Activated T-cell treated with anti-CD3 and anti-CD28 coated beads, Interleukin-2, amount 50 U/mL, for 72 hours (primary cell): ENCODE measurements around the gene TELO2. TPM values are rescaled to one million over a fixed set of nuclear protein-coding genes. Genes with fewer than 3 reads are reported as not detected.
"Not testable (repeated sequence)": the region's sequence is repeated elsewhere in the genome, so short reads cannot be mapped to it uniquely, and the experiment has no call there.

Source experiments
- ATAC-seq, 2 donors: fragments of 150-1000 bp; cut with Tn5 transposase; replicated peaks in 1 of 2; 2 replicates each; pipeline ENCODE4 v1.10.0; 2021; ENCODE audit warnings: moderate library complexity in 2 of 2, mild to moderate bottlenecking in 1 of 2
- DNase-seq, 2 donors: peaks; one replicate each; pipeline ENCODE4 v3.0.0; 2021 to 2022; ENCODE audit warnings: mixed read lengths in 1 of 2
- H3K27ac Mint-ChIP-seq: one replicate; pipeline ENCODE4 v1.8.0; 2022; ENCODE audit warnings: mild to moderate bottlenecking, moderate library complexity, mixed read lengths
- H3K27me3 Mint-ChIP-seq: one replicate; pipeline ENCODE4 v1.8.0; 2022; ENCODE audit warnings: low read depth, mixed read lengths
- H3K36me3 Mint-ChIP-seq, 2 donors: one replicate each; pipeline ENCODE4 v1.8.0; 2022; ENCODE audit warnings: mixed read lengths in 2 of 2, mild to moderate bottlenecking in 1 of 2; ENCODE audit not compliant: insufficient read depth in 2 of 2
- H3K4me1 Mint-ChIP-seq: one replicate; pipeline ENCODE4 v1.8.0; 2022; ENCODE audit warnings: low read depth, mixed read lengths
- H3K4me3 Mint-ChIP-seq, 2 donors: one replicate each; pipeline ENCODE4 v1.8.0; 2022; ENCODE audit warnings: mild to moderate bottlenecking in 2 of 2, mixed read lengths in 2 of 2, moderate library complexity in 2 of 2
- H3K9me3 Mint-ChIP-seq, 2 donors: one replicate each; pipeline ENCODE4 v1.8.0; 2022; ENCODE audit warnings: mixed read lengths in 2 of 2
- total RNA-seq, 2 donors: library from RNA; stranded (reverse); gene quantifications; one replicate each; pipeline ENCODE4 v1.2.3, GENCODE V29; 2022

Gene TELO2
- total RNA-seq, 2 donors from 2014 or later = 28.6 to 34.7 TPM

GRCh38 chr16:1464196-1464893 lies 28.8 kb upstream of the TELO2 start:
- no peaks in the 10 kb centered on the region for H3K27me3 Mint-ChIP-seq
- no peaks in the 10 kb centered on the region for H3K36me3 Mint-ChIP-seq
- DNase-seq (no peak), ATAC-seq (no peak)
- no peak overlapping the region for H3K4me3 Mint-ChIP-seq
- H3K9me3 Mint-ChIP-seq = no peaks in the 10 kb centered on the region
- peaks cover 2% of the 10 kb centered on the region for H3K4me1 Mint-ChIP-seq
- no peak overlapping the region for H3K27ac Mint-ChIP-seq

GRCh38 chr16:1464894-1465566 lies 28.1 kb upstream of the TELO2 start:
- H3K4me3 Mint-ChIP-seq = no peak overlapping the region
- no peak overlapping the region for H3K27ac Mint-ChIP-seq
- ATAC-seq (no peak), DNase-seq (no peak)
- H3K36me3 Mint-ChIP-seq = no peaks in the 10 kb centered on the region
- H3K27me3 Mint-ChIP-seq = no peaks in the 10 kb centered on the region
- peaks cover 8% of the 10 kb centered on the region for H3K4me1 Mint-ChIP-seq
- H3K9me3 Mint-ChIP-seq = no peaks in the 10 kb centered on the region

DNA sequence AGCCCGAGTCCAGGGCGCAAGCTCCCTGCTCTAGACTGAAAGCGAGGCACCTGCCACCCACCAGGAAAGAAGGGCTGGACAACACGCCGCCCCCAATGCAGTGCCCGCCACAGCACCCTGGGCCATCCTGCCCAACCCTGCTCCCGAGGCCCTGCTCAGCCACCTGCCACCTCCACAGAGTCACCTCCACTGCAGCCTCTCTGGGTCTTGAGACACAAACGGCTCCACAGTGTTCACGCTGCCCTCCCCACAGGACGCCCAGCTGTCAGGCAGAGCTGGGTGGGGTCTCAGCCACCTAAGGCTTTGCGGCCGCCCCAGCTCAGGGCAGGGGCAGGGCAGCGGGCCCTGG lies 27.6 kb upstream of the TELO2 start:
- ATAC-seq (no peak), DNase-seq (no peak)
- H3K36me3 Mint-ChIP-seq = no peaks in the 10 kb centered on the region
- no peak overlapping the region for H3K4me3 Mint-ChIP-seq
- H3K9me3 Mint-ChIP-seq = no peaks in the 10 kb centered on the region
- H3K27ac Mint-ChIP-seq = no peak overlapping the region
- H3K4me1 Mint-ChIP-seq = peaks cover 14% of the 10 kb centered on the region
- no peaks in the 10 kb centered on the region for H3K27me3 Mint-ChIP-seq

DNA sequence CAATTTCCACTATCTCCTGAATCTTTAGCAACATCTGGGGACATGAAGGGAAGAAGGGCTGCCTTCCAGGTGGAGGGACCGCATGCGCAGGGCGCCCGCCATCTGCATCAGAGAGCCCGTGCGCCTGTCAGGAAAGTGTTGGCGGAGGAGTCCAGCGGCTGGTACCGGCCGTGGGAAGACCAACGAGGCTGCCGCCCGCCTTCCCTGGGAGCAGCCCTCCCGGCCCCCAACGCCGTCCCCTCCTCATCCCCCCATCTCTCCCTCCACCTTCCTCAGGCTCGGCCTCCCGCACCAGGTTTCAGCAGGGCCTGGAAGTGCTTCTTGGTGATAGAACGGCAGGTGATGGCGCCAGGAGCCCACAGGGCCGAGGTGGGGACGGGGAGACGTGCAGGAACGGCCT lies 27.1 kb upstream of the TELO2 start:
- Mint-ChIP-seq H3K4me3 (no peak overlapping the region), H3K36me3 (no peaks in the 10 kb centered on the region), H3K27ac (no peak overlapping the region), H3K9me3 (no peaks in the 10 kb centered on the region), H3K4me1 (peaks cover 19% of the 10 kb centered on the region), H3K27me3 (no peaks in the 10 kb centered on the region)
- DNase-seq (no peak), ATAC-seq (no peak)

DNA sequence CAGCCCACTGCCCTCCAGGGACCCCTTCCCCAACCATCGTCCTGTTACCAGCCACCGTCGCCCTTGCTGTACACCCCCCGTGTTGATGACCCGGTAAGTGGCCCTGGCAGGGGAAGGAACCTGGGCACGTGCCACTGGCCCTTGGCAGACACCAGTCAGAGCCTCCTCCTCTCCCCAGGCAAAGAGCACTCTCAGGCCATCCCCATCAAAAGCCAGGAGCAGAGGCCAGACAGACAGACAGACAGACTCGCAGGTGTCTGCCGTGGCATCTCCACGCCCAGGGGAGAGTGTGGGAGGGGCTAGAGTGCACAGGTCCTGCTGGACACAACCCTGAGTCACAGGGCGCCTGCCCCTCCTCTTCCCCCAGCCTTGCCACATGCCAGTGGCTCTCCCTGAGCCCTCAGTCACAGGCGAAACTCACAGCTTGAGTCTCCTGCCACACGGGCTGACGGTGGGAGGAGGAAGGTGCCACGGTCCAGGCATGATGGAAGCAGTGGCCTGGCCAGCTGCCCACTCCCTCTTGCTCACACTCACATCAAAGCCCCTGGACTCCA lies 26.1 kb upstream of the TELO2 start:
- H3K4me3 Mint-ChIP-seq = no peak overlapping the region
- H3K27ac Mint-ChIP-seq = no peak overlapping the region
- ATAC-seq (no peak), DNase-seq (no peak)
- H3K27me3 Mint-ChIP-seq = no peaks in the 10 kb centered on the region
- no peaks in the 10 kb centered on the region for H3K9me3 Mint-ChIP-seq
- H3K36me3 Mint-ChIP-seq = no peaks in the 10 kb centered on the region
- peaks cover 26% of the 10 kb centered on the region for H3K4me1 Mint-ChIP-seq

- Mint-ChIP-seq H3K9me3 (no peaks in the 10 kb centered on the region), H3K36me3 (no peaks in the 10 kb centered on the region), H3K4me3 (no peak overlapping the region), H3K4me1 (peaks cover 39% of the 10 kb centered on the region), H3K27me3 (no peaks in the 10 kb centered on the region), H3K27ac (no peak overlapping the region)
- no peak for DNase-seq
- ATAC-seq = no peak
These were observed 24.7 kb upstream of the TELO2 start for GRCh38 chr16:1468426-1468810.

- not testable (repeated sequence) for H3K9me3 Mint-ChIP-seq, H3K27me3 Mint-ChIP-seq, H3K4me3 Mint-ChIP-seq, H3K36me3 Mint-ChIP-seq, H3K27ac Mint-ChIP-seq, ATAC-seq, DNase-seq
- H3K4me1 Mint-ChIP-seq = peaks cover 44% of the 10 kb centered on the region
These were observed 24.0 kb upstream of the TELO2 start for GRCh38 chr16:1469141-1469540.

GRCh38 chr16:1469693-1470201 lies 23.4 kb upstream of the TELO2 start:
- Mint-ChIP-seq H3K27ac (peak overlapping the region; percentile 57), H3K36me3 (no peaks in the 10 kb centered on the region), H3K27me3 (no peaks in the 10 kb centered on the region), H3K4me1 (peaks cover 45% of the 10 kb centered on the region), H3K4me3 (peak overlapping the region in 1 of 2 donors; percentile 65), H3K9me3 (no peaks in the 10 kb centered on the region)
- DNase-seq (no peak), ATAC-seq (no peak)

DNA sequence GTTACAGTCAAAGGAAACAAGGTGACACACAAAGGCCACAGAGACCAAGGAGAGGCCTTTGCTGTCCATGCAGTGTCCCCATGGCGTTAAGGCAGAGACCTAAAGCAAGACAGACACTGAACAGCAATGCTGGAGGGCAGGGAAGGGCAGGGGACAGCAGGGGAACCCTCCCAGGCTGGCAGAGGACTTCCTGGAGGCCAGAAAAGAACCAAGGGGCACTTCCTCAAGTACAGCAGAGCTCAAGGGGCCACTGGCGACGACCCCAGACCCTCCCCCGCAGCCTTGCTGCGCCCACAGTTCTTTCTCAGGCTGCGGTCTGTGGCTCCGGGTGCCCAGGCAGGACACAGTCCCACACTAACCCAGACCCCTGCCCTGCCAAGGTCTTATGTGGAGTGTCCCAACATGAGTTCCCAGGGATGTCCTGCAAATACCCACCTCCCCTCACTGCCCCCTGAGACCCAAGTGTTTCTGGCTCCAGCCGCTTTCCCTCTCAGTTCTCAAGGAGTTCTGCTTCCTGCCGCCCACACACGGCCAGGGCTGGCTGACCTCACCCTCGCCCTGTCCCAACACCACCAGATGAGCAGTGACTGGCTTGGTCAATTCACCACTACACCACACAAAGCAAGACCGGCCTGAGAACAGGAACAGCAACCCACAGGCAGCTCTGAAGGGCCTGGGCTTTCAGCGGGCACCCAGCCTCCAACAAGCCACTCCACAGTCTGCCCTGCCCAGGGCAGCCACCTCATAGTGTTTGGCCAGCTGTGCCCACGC lies 22.5 kb upstream of the TELO2 start:
- Mint-ChIP-seq H3K9me3 (no peaks in the 10 kb centered on the region), H3K36me3 (no peaks in the 10 kb centered on the region), H3K27ac (peak overlapping the region; percentile 16), H3K4me3 (peak overlapping the region in 1 of 2 donors; percentile 50), H3K27me3 (no peaks in the 10 kb centered on the region), H3K4me1 (peaks cover 47% of the 10 kb centered on the region)
- no peak for DNase-seq
- ATAC-seq = no peak

DNA sequence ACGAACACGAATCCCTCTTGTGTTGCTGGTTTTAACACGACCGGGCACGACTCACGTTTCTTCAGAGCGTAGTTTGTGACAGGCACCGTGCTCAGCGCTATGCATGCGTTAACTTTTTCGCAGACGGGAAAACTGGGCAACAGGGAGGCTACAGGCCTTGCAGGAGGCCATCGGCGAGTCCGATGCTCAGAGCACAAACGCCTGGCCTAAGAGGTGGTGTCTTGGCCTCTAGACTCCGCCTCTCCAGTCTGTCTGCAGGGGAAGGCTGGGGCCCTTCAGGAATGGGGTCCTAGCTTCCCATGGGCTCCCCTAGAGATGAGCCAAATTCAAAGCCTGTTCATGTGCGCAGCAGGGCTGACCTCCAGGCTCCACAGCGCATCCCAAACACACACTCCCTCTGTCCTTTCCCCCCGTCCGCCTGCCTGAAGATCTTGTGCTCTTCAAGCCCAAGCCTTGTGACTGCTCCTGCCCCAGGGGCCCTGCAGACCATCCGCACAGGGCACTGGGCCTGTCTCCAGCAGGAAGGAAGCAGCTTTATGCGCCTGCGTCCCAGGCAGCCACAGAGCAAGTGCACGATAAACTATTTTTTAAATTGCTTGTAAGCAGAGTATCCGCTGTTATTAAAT lies 21.5 kb upstream of the TELO2 start:
- H3K9me3 Mint-ChIP-seq = no peaks in the 10 kb centered on the region
- no peaks in the 10 kb centered on the region for H3K27me3 Mint-ChIP-seq
- H3K4me3 Mint-ChIP-seq = peak overlapping the region in 1 of 2 donors; percentile 22
- H3K27ac Mint-ChIP-seq = no peak overlapping the region
- ATAC-seq (no peak), DNase-seq (no peak)
- H3K4me1 Mint-ChIP-seq = peaks cover 52% of the 10 kb centered on the region
- no peaks in the 10 kb centered on the region for H3K36me3 Mint-ChIP-seq

DNA sequence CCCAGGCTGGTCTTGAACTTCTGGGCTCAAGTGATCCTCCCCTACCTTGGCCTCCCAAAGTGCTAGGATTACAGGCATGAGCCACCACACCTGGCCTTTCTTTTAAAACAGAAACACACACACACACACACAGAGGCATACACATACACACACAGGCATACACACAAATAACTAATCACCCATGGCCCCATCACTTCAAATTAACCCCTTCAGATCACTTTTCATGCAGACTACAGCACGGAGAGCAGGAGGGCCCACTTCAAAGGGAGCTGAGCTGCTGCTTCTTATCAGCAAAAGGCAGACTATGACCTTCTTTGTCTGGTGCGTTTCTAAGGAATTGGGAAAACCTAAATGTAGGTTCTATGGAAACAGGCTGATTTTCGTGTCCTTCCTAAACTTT lies 20.2 kb upstream of the TELO2 start:
- Mint-ChIP-seq H3K27ac (no peak overlapping the region), H3K36me3 (no peaks in the 10 kb centered on the region), H3K9me3 (no peaks in the 10 kb centered on the region), H3K4me3 (peak overlapping the region; percentile 22 to 43), H3K27me3 (no peaks in the 10 kb centered on the region), H3K4me1 (peaks cover 52% of the 10 kb centered on the region)
- ATAC-seq (no peak), DNase-seq (no peak)

- peaks cover 51% of the 10 kb centered on the region for H3K4me1 Mint-ChIP-seq
- peak overlapping the region; percentile 26 for H3K27ac Mint-ChIP-seq
- ATAC-seq = peak; percentile 7 to 26
- H3K27me3 Mint-ChIP-seq = no peaks in the 10 kb centered on the region
- peak in 1 of 2 donors; percentile 25 for DNase-seq
- H3K4me3 Mint-ChIP-seq = peak overlapping the region; percentile 87 to 90
- H3K9me3 Mint-ChIP-seq = no peaks in the 10 kb centered on the region
- H3K36me3 Mint-ChIP-seq = no peaks in the 10 kb centered on the region
These were observed 18.9 kb upstream of the TELO2 start for GRCh38 chr16:1474082-1474795.
